ENCODE measurements around the gene PLA2G4C.

Gene PLA2G4C

GRCh38 chr19:48041877-48042580 is 68.6 kb downstream of the PLA2G4C start:
- no peak for DNase-seq (ENCODE audit: low read depth)
- no peak overlapping the region for H3K4me3 ChIP-seq (ENCODE audit: low read depth, low read length)
- no peak for TF ChIP-seq CTCF (IDR thresholded peaks at IDR 0.05; ENCODE audit: insufficient read depth, low read depth, low read length, missing control alignments)

DNA sequence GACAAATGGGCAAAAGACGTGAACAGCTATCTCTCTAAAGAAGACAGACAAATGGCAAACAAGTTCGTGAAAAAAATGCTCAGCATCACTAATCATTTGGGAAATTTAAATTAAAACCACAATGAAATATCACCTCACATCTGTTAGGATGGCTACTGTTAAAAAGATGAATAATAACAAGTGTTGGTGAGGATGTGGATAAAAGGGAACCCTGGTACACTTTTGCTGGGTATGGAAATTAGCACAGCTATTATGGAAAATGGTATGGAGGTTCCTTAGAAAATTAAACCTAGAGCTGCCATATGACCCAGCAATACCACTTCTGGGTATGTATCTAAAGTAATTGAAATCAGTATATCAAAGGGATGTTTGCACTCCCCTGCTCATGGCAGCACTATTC is 73.9 kb downstream of the PLA2G4C start:
- DNase-seq (ENCODE audit: low read depth), result no peak
- H3K4me3 ChIP-seq (ENCODE audit: low read depth, low read length), result no peak overlapping the region
- no peak for TF ChIP-seq CTCF (IDR thresholded peaks at IDR 0.05; ENCODE audit: insufficient read depth, low read depth, low read length, missing control alignments)

DNA sequence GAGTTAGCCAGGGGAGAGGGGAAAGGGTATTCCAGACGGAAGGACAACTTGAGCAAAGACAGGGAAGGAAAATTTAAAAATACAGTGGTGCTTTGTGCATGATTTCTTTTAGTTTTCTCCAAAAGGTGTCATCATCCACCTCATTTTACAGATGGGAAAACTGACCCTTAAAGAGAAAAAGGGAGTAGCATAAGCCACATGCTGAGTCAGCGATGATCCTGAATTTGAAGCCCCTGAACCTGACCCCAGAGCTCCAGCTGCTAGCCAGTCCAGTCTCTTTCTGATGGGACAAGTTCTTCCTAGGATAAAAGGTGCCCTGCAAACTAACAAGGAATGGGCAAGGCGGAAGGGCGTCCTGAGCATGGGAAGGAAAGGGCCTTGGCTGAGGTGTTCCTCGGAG is 77.0 kb downstream of the PLA2G4C start:
- H3K4me3 ChIP-seq (ENCODE audit: low read depth, low read length), result no peak overlapping the region
- TF ChIP-seq CTCF (IDR thresholded peaks at IDR 0.05; ENCODE audit: insufficient read depth, low read depth, low read length, missing control alignments), result no peak
- DNase-seq (ENCODE audit: low read depth), result no peak

GRCh38 chr19:48030073-48030472 is 80.5 kb downstream of the PLA2G4C start:
- no peak overlapping the region for H3K4me3 ChIP-seq (ENCODE audit: low read depth, low read length)
- DNase-seq (ENCODE audit: low read depth), result no peak
- no peak for TF ChIP-seq CTCF (IDR thresholded peaks at IDR 0.05; ENCODE audit: insufficient read depth, low read depth, low read length, missing control alignments)

DNA sequence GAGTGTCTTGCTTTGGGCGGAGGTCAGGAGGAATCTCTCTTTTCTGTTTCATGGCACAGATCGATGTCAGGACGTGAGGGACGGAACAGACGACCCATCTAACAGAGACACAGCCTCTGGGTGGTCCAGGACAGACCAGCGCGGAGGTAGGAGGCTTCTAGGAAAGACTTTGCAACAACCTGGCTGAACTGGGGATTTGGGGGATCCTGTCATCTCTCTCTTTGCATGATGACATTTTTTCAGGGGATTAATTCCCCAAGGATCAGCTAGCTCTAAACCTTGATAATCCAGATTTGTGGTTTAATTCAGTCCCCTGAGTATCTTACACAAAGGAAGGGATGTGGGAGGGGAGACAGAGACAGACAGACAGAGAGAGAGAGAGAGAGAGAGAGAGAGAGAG is 81.2 kb downstream of the PLA2G4C start:
- no peak overlapping the region for H3K4me3 ChIP-seq (ENCODE audit: low read depth, low read length)
- TF ChIP-seq CTCF (IDR thresholded peaks at IDR 0.05; ENCODE audit: insufficient read depth, low read depth, low read length, missing control alignments), result no peak
- DNase-seq (ENCODE audit: low read depth), result no peak

DNA sequence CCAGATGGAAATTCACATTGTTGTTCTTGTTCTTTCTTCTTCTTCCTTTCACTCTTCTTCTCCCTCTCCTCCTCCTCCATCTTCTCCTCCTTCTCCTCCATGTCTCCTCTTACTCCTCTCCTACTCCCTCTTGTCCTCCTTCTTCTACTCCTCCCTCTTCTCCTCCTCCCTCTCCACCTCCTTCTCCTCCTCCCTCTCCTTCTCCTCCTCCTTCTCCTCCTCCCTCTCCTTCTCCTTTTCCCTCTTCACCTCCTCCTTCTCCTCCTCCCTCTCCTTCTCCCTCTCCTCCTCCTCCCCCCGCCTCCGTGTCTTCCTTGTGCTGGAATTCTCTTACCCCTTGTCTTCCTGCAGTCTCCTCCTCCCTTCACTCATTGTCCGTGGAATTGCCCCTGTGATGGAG is 85.1 kb downstream of the PLA2G4C start:
- TF ChIP-seq CTCF (IDR thresholded peaks at IDR 0.05; ENCODE audit: insufficient read depth, low read depth, low read length, missing control alignments), result no peak
- DNase-seq (ENCODE audit: low read depth), result no peak
- no peak overlapping the region for H3K4me3 ChIP-seq (ENCODE audit: low read depth, low read length)

DNA sequence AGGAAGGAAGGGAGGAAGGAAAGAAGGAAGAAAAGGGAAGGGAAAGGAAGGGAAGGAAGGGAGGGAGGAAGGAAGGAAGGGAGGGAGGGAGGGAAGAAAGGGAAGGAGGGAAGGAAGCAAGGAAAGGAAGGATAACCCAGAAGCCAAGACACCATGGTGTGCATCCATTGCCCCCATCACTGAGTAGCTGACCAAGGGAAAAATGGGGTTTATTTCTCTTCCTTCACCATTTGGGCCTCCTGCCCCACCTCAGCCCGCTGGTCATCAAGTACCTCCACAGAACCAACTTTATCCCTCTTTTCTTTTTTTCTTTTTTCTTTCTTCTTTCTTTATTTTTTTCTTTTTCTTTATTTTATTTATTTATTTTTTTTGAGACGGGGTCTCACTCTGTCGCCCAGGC is 87.1 kb downstream of the PLA2G4C start:
- H3K4me3 ChIP-seq (ENCODE audit: low read depth, low read length), result no peak overlapping the region
- no peak for DNase-seq (ENCODE audit: low read depth)
- TF ChIP-seq CTCF (IDR thresholded peaks at IDR 0.05; ENCODE audit: insufficient read depth, low read depth, low read length, missing control alignments), result no peak
